ENCODE data around the gene PARP11.
"Not testable (repeated sequence)": the region's sequence is repeated elsewhere in the genome, so short reads cannot be mapped to it uniquely, and the experiment has no call there.

The PARP11 gene

GRCh38 chr12:3871356-3871755 lies 1.8 kb downstream of the PARP11 start:
- DNase-seq (ENCODE audit: low read depth): no peak
- H3K4me3 ChIP-seq (replicated peaks; ENCODE audit: low read depth, low read length): no peak overlapping the region
- TF ChIP-seq CTCF (IDR thresholded peaks at IDR 0.05; ENCODE audit: low read length, missing control alignments): no peak

- no peak for DNase-seq (ENCODE audit: low read depth)
- no peak for TF ChIP-seq CTCF (IDR thresholded peaks at IDR 0.05; ENCODE audit: low read length, missing control alignments)
- no peak overlapping the region for H3K4me3 ChIP-seq (replicated peaks; ENCODE audit: low read depth, low read length)
Measured at GRCh38 chr12:3869865-3870264, 3.3 kb downstream of the PARP11 start.

- no peak for TF ChIP-seq CTCF (IDR thresholded peaks at IDR 0.05; ENCODE audit: low read length, missing control alignments)
- DNase-seq (ENCODE audit: low read depth): no peak
- H3K4me3 ChIP-seq (replicated peaks; ENCODE audit: low read depth, low read length): no peak overlapping the region
Measured at GRCh38 chr12:3869433-3869832, 3.8 kb downstream of the PARP11 start.

GRCh38 chr12:3863756-3864155 lies 9.4 kb downstream of the PARP11 start:
- TF ChIP-seq CTCF (IDR thresholded peaks at IDR 0.05; ENCODE audit: low read length, missing control alignments): no peak
- no peak for DNase-seq (ENCODE audit: low read depth)
- no peak overlapping the region for H3K4me3 ChIP-seq (replicated peaks; ENCODE audit: low read depth, low read length)

- H3K4me3 ChIP-seq (replicated peaks; ENCODE audit: low read depth, low read length): no peak overlapping the region
- no peak for DNase-seq (ENCODE audit: low read depth)
- no peak for TF ChIP-seq CTCF (IDR thresholded peaks at IDR 0.05; ENCODE audit: low read length, missing control alignments)
Measured at GRCh38 chr12:3842517-3842916, 30.7 kb downstream of the PARP11 start.

- H3K4me3 ChIP-seq (replicated peaks; ENCODE audit: low read depth, low read length): no peak overlapping the region
- TF ChIP-seq CTCF (IDR thresholded peaks at IDR 0.05; ENCODE audit: low read length, missing control alignments): no peak
- no peak for DNase-seq (ENCODE audit: low read depth)
Measured at GRCh38 chr12:3841783-3842182, 31.4 kb downstream of the PARP11 start.

- not testable (repeated sequence) for H3K4me3 ChIP-seq (replicated peaks; ENCODE audit: low read depth, low read length); DNase-seq (ENCODE audit: low read depth)
Measured at GRCh38 chr12:3840833-3841232, 32.4 kb downstream of the PARP11 start.

GRCh38 chr12:3839745-3840144 lies 33.5 kb downstream of the PARP11 start:
- DNase-seq (ENCODE audit: low read depth); H3K4me3 ChIP-seq (replicated peaks; ENCODE audit: low read depth, low read length): not testable (repeated sequence)

- H3K4me3 ChIP-seq (replicated peaks; ENCODE audit: low read depth, low read length); DNase-seq (ENCODE audit: low read depth): not testable (repeated sequence)
Measured at GRCh38 chr12:3838701-3839548, 34.3 kb downstream of the PARP11 start.

Measured in fibroblast of pulmonary artery (primary cell).